IMR-90 (cell line): Measurements from ENCODE around the gene RTP4. TPM values are rescaled to one million over a fixed set of nuclear protein-coding genes. Genes with fewer than 3 reads are reported as not detected.

ENCODE experiments used
- ATAC-seq: fragments of 200-7000 bp; cut with Tn5 transposase; 2 replicates; pipeline ENCODE4 v1.9.1; 2020; ENCODE audit warnings: low read depth, mild to moderate bottlenecking, moderate library complexity
- BruUV-seq: library from RNA; stranded (reverse); fragments of 400-500 nt; replicated peaks from 2 replicates; lab custom pipeline; 2021; lab: Mats Ljungman, UMichigan
- CTCF ChIA-PET: fragments of 300-600 bp; formaldehyde crosslinking; extraction: SDS; loops from one replicate; lab custom pipeline; 2021; ENCODE audit warnings: antibody characterized with exemption; lab: Yijun Ruan, JAX
- POLR2A ChIA-PET: fragments of 300-600 bp; sonication (Branson Sonifier 250); formaldehyde crosslinking; loops from one replicate; lab custom pipeline; 2022; ENCODE audit warnings: antibody characterized with exemption; ENCODE audit not compliant: unreplicated experiment; lab: Charles Lee
- DNase-seq: peaks from one replicate; pipeline ENCODE4 v3.0.0; 2013
- H2AFZ ChIP-seq: replicated peaks from 2 replicates; pipeline ENCODE3; 2013; ENCODE audit warnings: low read length, mild to moderate bottlenecking; ENCODE audit not compliant: poor library complexity
- H2AK5ac ChIP-seq: 2 replicates; pipeline ENCODE4 v1.6.1; 2013; ENCODE audit warnings: low read depth, low read length, inconsistent platforms
- H2AK9ac ChIP-seq: replicated peaks from 2 replicates; pipeline ENCODE3; 2013; ENCODE audit warnings: mild to moderate bottlenecking, low read depth, low read length, moderate library complexity; ENCODE audit not compliant: poor library complexity
- H2BK120ac ChIP-seq: 2 replicates; pipeline ENCODE4 v1.6.1; 2013; ENCODE audit warnings: low read depth, low read length, inconsistent platforms
- H2BK15ac ChIP-seq: 3 replicates; pipeline ENCODE4 v1.6.1; 2013; ENCODE audit warnings: low read depth, low read length, inconsistent platforms
- H2BK20ac ChIP-seq: 2 replicates; pipeline ENCODE4 v1.6.1; 2013; ENCODE audit warnings: low read depth, mild to moderate bottlenecking, inconsistent platforms, low read length, moderate library complexity
- H2BK5ac ChIP-seq: 2 replicates; pipeline ENCODE4 v1.6.1; 2013; ENCODE audit warnings: mild to moderate bottlenecking, low read depth, low read length, inconsistent platforms; ENCODE audit not compliant: poor library complexity, severe bottlenecking
- H3K14ac ChIP-seq: replicated peaks from 2 replicates; pipeline ENCODE4 v1.6.1; 2013; ENCODE audit warnings: low read depth, low read length, inconsistent platforms
- H3K18ac ChIP-seq: 2 replicates; pipeline ENCODE4 v1.6.1; 2013; ENCODE audit warnings: low read depth, low read length, control low read depth
- H3K23ac ChIP-seq: 2 replicates; pipeline ENCODE4 v1.6.1; 2013; ENCODE audit warnings: low read depth, low read length, inconsistent platforms
- H3K27ac ChIP-seq: 2 replicates; pipeline ENCODE4 v1.5.1; 2013; ENCODE audit warnings: mild to moderate bottlenecking, control low read depth, low read length; ENCODE audit not compliant: insufficient read depth
- H3K27me3 ChIP-seq: 2 replicates; pipeline ENCODE4 v1.6.1; 2013; ENCODE audit warnings: low read length; ENCODE audit not compliant: control insufficient read depth, insufficient read depth
- H3K36me3 ChIP-seq: 2 replicates; pipeline ENCODE4 v1.6.1; 2013; ENCODE audit warnings: low read length, mixed read lengths; ENCODE audit not compliant: control insufficient read depth, insufficient read depth
- H3K4ac ChIP-seq: 2 replicates; pipeline ENCODE4 v1.6.1; 2013; ENCODE audit warnings: low read depth, low read length, inconsistent platforms
- H3K4me1 ChIP-seq: 2 replicates; pipeline ENCODE4 v1.6.1; 2013; ENCODE audit warnings: low read length, mixed read lengths; ENCODE audit not compliant: control insufficient read depth, insufficient read depth
- H3K4me2 ChIP-seq: 2 replicates; pipeline ENCODE4 v1.6.1; 2013; ENCODE audit warnings: low read depth, mild to moderate bottlenecking, control low read depth, low read length, moderate library complexity
- H3K4me3 ChIP-seq: 2 replicates; pipeline ENCODE4 v1.5.1; 2013; ENCODE audit warnings: low read depth, mild to moderate bottlenecking, control low read depth, low read length, moderate library complexity; ENCODE audit not compliant: insufficient read depth
- H3K56ac ChIP-seq: 2 replicates; pipeline ENCODE4 v1.6.1; 2013; ENCODE audit warnings: low read length, inconsistent platforms; ENCODE audit not compliant: insufficient read depth; ENCODE audit errors: extremely low read depth
- H3K79me1 ChIP-seq, 2 experiments: 2 replicates each; pipeline ENCODE4 v1.6.1; 2013; ENCODE audit warnings: low read length in 2 of 2, inconsistent platforms in 1 of 2, low read depth in 1 of 2
- H3K9ac ChIP-seq: 2 replicates; pipeline ENCODE4 v1.6.1; 2013; ENCODE audit warnings: low read depth, low read length, control low read depth
- H3K9me1 ChIP-seq: 2 replicates; pipeline ENCODE4 v1.6.1; 2013; ENCODE audit warnings: low read length, inconsistent platforms; ENCODE audit not compliant: insufficient read depth
- H3K9me3 ChIP-seq: 2 replicates; pipeline ENCODE4 v1.6.1; 2013; ENCODE audit warnings: low read length; ENCODE audit not compliant: control insufficient read depth, insufficient read depth
- H4K20me1 ChIP-seq: 2 replicates; pipeline ENCODE4 v1.6.1; 2013; ENCODE audit warnings: low read length, inconsistent platforms; ENCODE audit not compliant: insufficient read depth
- H4K5ac ChIP-seq: 2 replicates; pipeline ENCODE4 v1.6.1; 2013; ENCODE audit warnings: mild to moderate bottlenecking, low read depth, low read length, control low read depth
- H4K8ac ChIP-seq, 2 experiments: 2 replicates each; pipeline ENCODE4 v1.6.1; 2013; ENCODE audit warnings: low read depth in 2 of 2, low read length in 2 of 2, control low read depth in 1 of 2, inconsistent platforms in 1 of 2
- H4K91ac ChIP-seq: 2 replicates; pipeline ENCODE4 v1.6.1; 2013; ENCODE audit warnings: low read depth, low read length, inconsistent platforms; ENCODE audit not compliant: insufficient read depth
- BHLHE40 ChIP-seq: fragments of 150-350 bp; IDR thresholded peaks from 2 replicates; pipeline ENCODE4 v1.6.1; 2016; ENCODE audit warnings: mild to moderate bottlenecking, low read depth, low read length
- CEBPB ChIP-seq: IDR thresholded peaks from 2 replicates; pipeline ENCODE4 v1.6.1; 2012; ENCODE audit warnings: low read depth, low read length, improper control_type of control experiment
- CHD1 ChIP-seq: IDR thresholded peaks from 2 replicates; pipeline ENCODE4 v1.6.1; 2012; ENCODE audit warnings: low read depth, low read length, improper control_type of control experiment
- CTCF ChIP-seq: conservative IDR thresholded peaks from 2 replicates; pipeline ENCODE4 v1.5.1; 2012; ENCODE audit warnings: mild to moderate bottlenecking, low read depth, low read length, improper control_type of control experiment
- ELK1 ChIP-seq: fragments of 150-350 bp; IDR thresholded peaks from 2 replicates; pipeline ENCODE4 v1.6.1; 2016; ENCODE audit warnings: low read depth, mild to moderate bottlenecking, low read length, moderate library complexity, borderline replicate concordance
- FOS ChIP-seq: fragments of 150-350 bp; IDR thresholded peaks from 2 replicates; pipeline ENCODE4 v1.6.1; 2016; ENCODE audit warnings: low read depth, low read length
- MAFK ChIP-seq: IDR thresholded peaks from 2 replicates; pipeline ENCODE4 v1.6.1; 2012; ENCODE audit warnings: low read depth, low read length, improper control_type of control experiment
- MAZ ChIP-seq: IDR thresholded peaks from 2 replicates; pipeline ENCODE4 v1.6.1; 2012; ENCODE audit warnings: low read depth, mild to moderate bottlenecking, low read length, improper control_type of control experiment, moderate library complexity, borderline replicate concordance
- MXI1 ChIP-seq: IDR thresholded peaks from 2 replicates; pipeline ENCODE4 v1.6.1; 2012; ENCODE audit warnings: low read depth, mild to moderate bottlenecking, low read length, moderate library complexity, borderline replicate concordance
- NFE2L2 ChIP-seq: fragments of 150-350 bp; IDR thresholded peaks from 2 replicates; pipeline ENCODE4 v1.6.1; 2016; ENCODE audit warnings: low read depth, mild to moderate bottlenecking, low read length
- POLR2A ChIP-seq: IDR thresholded peaks from 2 replicates; pipeline ENCODE4 v1.6.1; 2012; ENCODE audit warnings: mild to moderate bottlenecking, low read depth, low read length
- RAD21 ChIP-seq: IDR thresholded peaks from 2 replicates; pipeline ENCODE4 v1.6.1; 2012; ENCODE audit warnings: low read length, improper control_type of control experiment
- RCOR1 ChIP-seq: IDR thresholded peaks from 2 replicates; pipeline ENCODE4 v1.6.1; 2012; ENCODE audit warnings: mild to moderate bottlenecking, low read length, improper control_type of control experiment; ENCODE audit not compliant: insufficient replicate concordance
- RFX5 ChIP-seq: IDR thresholded peaks from 2 replicates; pipeline ENCODE4 v1.8.0; 2012; ENCODE audit warnings: low read depth, mild to moderate bottlenecking, low read length, moderate library complexity
- SMC3 ChIP-seq: fragments of 150-350 bp; IDR thresholded peaks from 2 replicates; pipeline ENCODE4 v1.6.1; 2016; ENCODE audit warnings: low read depth, mild to moderate bottlenecking, antibody characterized with exemption, low read length, moderate library complexity
- USF2 ChIP-seq: fragments of 150-350 bp; IDR thresholded peaks from 2 replicates; pipeline ENCODE4 v1.6.1; 2017; ENCODE audit warnings: mild to moderate bottlenecking, antibody characterized with exemption, low read length, low read depth
- dilution Hi-C: fragments of 300-500 bp; cut with HindIII; formaldehyde crosslinking; loops from one replicate; pipeline ENCODE4 v1.14.3; 2018; ENCODE audit warnings: low sequenced_read_pairs; ENCODE audit not compliant: unreplicated experiment
- in situ Hi-C: fragments of 300-500 bp; cut with MboI; formaldehyde crosslinking; loops from 3 replicates; pipeline ENCODE4 v1.14.3; 2019; ENCODE audit warnings: low sequenced_read_pairs, inconsistent platforms, mixed read lengths
- intact Hi-C: fragments of 100-400 bp; cut with micrococcal nuclease; formaldehyde crosslinking; loops from 2 replicates; pipeline ENCODE4 v1.10.0; 2022
- polyA plus RNA-seq, 3 experiments: library from polyadenylated mRNA; depleted of rRNA; stranded (reverse); fragments of >200 nt; gene quantifications; 2 replicates each; pipeline ENCODE4 v1.2.3, GENCODE V29; 2012; ENCODE audit warnings: low replicate concordance in 1 of 3
- total RNA-seq: library from RNA; depleted of rRNA; stranded (reverse); fragments of >200 nt; gene quantifications from 2 replicates; pipeline ENCODE4 v1.2.3, GENCODE V29; 2012

RTP4 gene
- total and polyA plus RNA-seq, 2 of the 4 experiments (the other 2 are of a cell fraction): not detected

DNA sequence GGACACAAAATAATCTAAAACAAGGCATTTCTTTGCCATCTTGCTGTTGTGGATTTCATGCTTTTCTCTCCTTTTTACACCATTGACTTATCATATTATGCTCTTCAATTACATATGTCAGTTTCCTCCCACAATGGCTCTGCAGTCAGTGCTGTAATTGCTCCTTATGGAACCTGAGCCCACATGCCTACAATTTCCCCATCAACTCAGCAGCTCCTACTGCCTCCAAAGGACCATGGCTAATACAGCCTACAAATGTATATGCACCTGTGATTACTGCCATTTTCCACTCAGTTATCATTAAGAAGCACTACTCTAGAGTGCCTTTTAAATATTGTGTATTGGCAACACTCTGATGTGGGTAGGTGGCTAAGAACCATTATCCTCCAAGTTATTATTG is 30.8 kb downstream of the RTP4 start:
- Histone ChIP-seq H2AFZ (no peak overlapping the region), H3K79me1 (no peaks in the 10 kb centered on the region), H3K4me2 (no peak overlapping the region), H3K9me1 (no peaks in the 10 kb centered on the region), H2AK9ac (no peak overlapping the region), H3K56ac (no peak overlapping the region), H2BK20ac (no peak overlapping the region), H4K8ac (no peak overlapping the region), H4K91ac (no peak overlapping the region), H2AK5ac (no peak overlapping the region), H3K9me3 (no peaks in the 10 kb centered on the region), H3K4me1 (peaks cover 3% of the 10 kb centered on the region), H3K9ac (no peak overlapping the region), H4K20me1 (no peaks in the 10 kb centered on the region), H3K4me3 (no peak overlapping the region), H3K27me3 (peaks cover 2% of the 10 kb centered on the region; the same call in 1 of the 2 replicates), H3K27ac (no peak overlapping the region), H3K14ac (no peak overlapping the region), H4K5ac (no peak overlapping the region), H3K23ac (no peak overlapping the region), H2BK15ac (no peak overlapping the region), H3K36me3 (no peaks in the 10 kb centered on the region), H2BK5ac (no peak overlapping the region), H3K4ac (no peak overlapping the region), H2BK120ac (no peak overlapping the region), H3K18ac (no peak overlapping the region)
- TF ChIP-seq RFX5: no peak
- TF ChIP-seq SMC3: no peak
- TF ChIP-seq BHLHE40: no peak
- no peak for TF ChIP-seq MAFK
- no peak for TF ChIP-seq MAZ
- no peak for TF ChIP-seq CHD1
- no peak for TF ChIP-seq USF2
- no peak for TF ChIP-seq POLR2A
- TF ChIP-seq MXI1: no peak
- TF ChIP-seq RCOR1: no peak
- TF ChIP-seq CTCF: no peak
- TF ChIP-seq NFE2L2: no peak
- TF ChIP-seq RAD21: no peak
- no peak for TF ChIP-seq ELK1
- TF ChIP-seq CEBPB: no peak
- no peak for TF ChIP-seq FOS
- intact Hi-C loops (no loop called here), dilution Hi-C loops (no loop called here), in situ Hi-C loops (no loop called here)
- no peak for ATAC-seq
- no TSS peak for BruUV-seq
- no peak for DNase-seq
- ChIA-PET CTCF (no interaction called here), POLR2A (interaction anchor here (1.0 kb wide), 1 partner anchor 18 kb away, joined by 4 read pairs; no protein-coding TSS in a partner anchor)
